Gastroesophageal sphincter (tissue), 4 donors: Measurements from ENCODE around the gene SERPINB6. TPM values are rescaled to one million over a fixed set of nuclear protein-coding genes. Genes with fewer than 3 reads are reported as not detected.

Source experiments
- ATAC-seq: fragments of 150-250 bp; one replicate; pipeline ENCODE4 v1.9.1; 2016; ENCODE audit warnings: mild to moderate bottlenecking, moderate library complexity
- H3K27ac ChIP-seq, 4 donors: fragments of 200-600 bp; sonication (generic) in 3 of 4; 1 replicate in 3 of 4; 2 replicates in 1 of 4; pipeline ENCODE4 v1.5.1; 2016 to 2019
- H3K27me3 ChIP-seq: fragments of 200-600 bp; sonication (generic); one replicate; pipeline ENCODE4 v1.5.1; 2019
- H3K36me3 ChIP-seq, 2 donors: fragments of 200-600 bp; sonication (generic); one replicate each; pipeline ENCODE4 v1.5.1; 2019; ENCODE audit warnings: control low read depth in 1 of 2
- H3K4me1 ChIP-seq, 3 donors: fragments of 200-600 bp; sonication (generic); 1 replicate in 2 of 3; 2 replicates in 1 of 3; pipeline ENCODE4 v1.5.1; 2016 to 2019; ENCODE audit warnings: control low read depth in 2 of 3
- H3K4me3 ChIP-seq, 2 donors: fragments of 200-600 bp; sonication (generic); one replicate each; pipeline ENCODE4 v1.5.1; 2019; ENCODE audit warnings: mild to moderate bottlenecking in 1 of 2, moderate library complexity in 1 of 2
- H3K9me3 ChIP-seq, 3 donors: fragments of 200-600 bp; sonication (generic); one replicate each; pipeline ENCODE4 v1.5.1; 2017 to 2019; ENCODE audit warnings: control low read depth in 2 of 3
- CTCF ChIP-seq, 4 experiments: fragments of 200-600 bp in 2 of 4; fragments of 450-650 bp in 2 of 4; sonication (generic) in 1 of 4; IDR thresholded peaks; one replicate each; pipeline ENCODE4 v1.5.1; 2017 to 2019; ENCODE audit warnings: antibody characterized with exemption in 4 of 4, mild to moderate bottlenecking in 2 of 4, moderate library complexity in 2 of 4
- EP300 ChIP-seq: sonication (generic); formaldehyde crosslinking; IDR thresholded peaks from one replicate; pipeline ENCODE4 v1.6.1; 2017; ENCODE audit warnings: antibody characterized with exemption, mild to moderate bottlenecking
- POLR2A ChIP-seq, 2 donors: fragments of 450-650 bp; IDR thresholded peaks; one replicate each; pipeline ENCODE4 v1.6.1; 2017; ENCODE audit warnings: antibody characterized with exemption in 2 of 2, mild to moderate bottlenecking in 2 of 2, moderate library complexity in 1 of 2
- POLR2AphosphoS5 ChIP-seq: sonication (generic); formaldehyde crosslinking; IDR thresholded peaks from one replicate; pipeline ENCODE4 v1.6.1; 2017; ENCODE audit warnings: antibody characterized with exemption
- WGBS, 2 donors: methylation state at CpG; one replicate each; pipeline ENCODE4 v1.1.5; 2018; ENCODE audit warnings: low coverage in 1 of 2; 5-methylcytosine and 5-hydroxymethylcytosine counted together
- total RNA-seq, 4 donors: library from RNA; depleted of rRNA; stranded (reverse); fragments of >200 nt; gene quantifications; one replicate each; pipeline ENCODE4 v1.1.0, GENCODE V29; 2016

The SERPINB6 gene
- total RNA-seq, 4 donors from 2014 or later, result 130 to 154 (median 143) TPM

- Histone ChIP-seq H3K9me3 (no peaks in the 10 kb centered on the region), H3K36me3 (peaks cover 0 to 10% of the 10 kb centered on the region in 2 donors), H3K4me1 (peaks cover 0 to 90% (median 21%) of the 10 kb centered on the region in 3 donors), H3K27ac (peak overlapping the region in 3 of 4 donors; percentile 38 to 70 (median 66)), H3K27me3 (no peaks in the 10 kb centered on the region), H3K4me3 (no peak overlapping the region)
- TF ChIP-seq CTCF (IDR thresholded peaks at IDR 0.05) (no peak), POLR2A (IDR thresholded peaks at IDR 0.05) (no peak), POLR2AphosphoS5 (no peak), EP300 (no peak)
- WGBS, 2 donors, result 93% methylated on average over 3 to 8 of the region's 9 CpGs
- peak; percentile 37 for ATAC-seq
Measured at GRCh38 chr6:2962004-2962403, 9.4 kb downstream of the SERPINB6 start.

- peaks cover 0 to 13% of the 10 kb centered on the region in 2 donors for H3K36me3 ChIP-seq
- no peak overlapping the region for H3K4me3 ChIP-seq
- TF ChIP-seq CTCF (IDR thresholded peaks at IDR 0.05) (no peak), POLR2A (IDR thresholded peaks at IDR 0.05) (no peak)
- H3K27ac ChIP-seq, result peak overlapping the region in 3 of 4 donors; percentile 38 to 70 (median 66)
- H3K9me3 ChIP-seq, result no peaks in the 10 kb centered on the region
- WGBS, 2 donors, result 88 to 91% methylated on average over 6 to 7 of the region's 7 CpGs
- peaks cover 0 to 90% (median 25%) of the 10 kb centered on the region in 3 donors for H3K4me1 ChIP-seq
- no peaks in the 10 kb centered on the region for H3K27me3 ChIP-seq
- no peak for ATAC-seq
Measured at GRCh38 chr6:2961506-2961905, 9.9 kb downstream of the SERPINB6 start.

GRCh38 chr6:2960935-2961334 is 10.4 kb downstream of the SERPINB6 start:
- Histone ChIP-seq H3K4me1 (peaks cover 0 to 90% (median 25%) of the 10 kb centered on the region in 3 donors), H3K36me3 (peaks cover 0 to 19% of the 10 kb centered on the region in 2 donors), H3K27ac (peak overlapping the region in 3 of 4 donors; percentile 38 to 70 (median 66)), H3K4me3 (no peak overlapping the region), H3K27me3 (no peaks in the 10 kb centered on the region), H3K9me3 (no peaks in the 10 kb centered on the region)
- 22 to 45% methylated on average over 4 of the region's 4 CpGs for whole genome bisulfite sequencing, 2 donors
- TF ChIP-seq EP300, result no peak
- TF ChIP-seq POLR2AphosphoS5, result no peak
- TF ChIP-seq CTCF (IDR thresholded peaks at IDR 0.05), result no peak
- no peak for TF ChIP-seq POLR2A (IDR thresholded peaks at IDR 0.05)
- ATAC-seq, result no peak

GRCh38 chr6:2959909-2960719 is 11.3 kb downstream of the SERPINB6 start:
- no peaks in the 10 kb centered on the region for H3K27me3 ChIP-seq
- H3K27ac ChIP-seq, result peak overlapping the region in 3 of 4 donors; percentile 38 to 70 (median 66)
- no peaks in the 10 kb centered on the region for H3K9me3 ChIP-seq
- WGBS, 2 donors, result 57 to 66% methylated on average over 5 to 7 of the region's 12 CpGs
- H3K36me3 ChIP-seq, result peaks cover 0 to 26% of the 10 kb centered on the region in 2 donors
- ATAC-seq, result peak; percentile 59
- TF ChIP-seq POLR2A (IDR thresholded peaks at IDR 0.05), result no peak
- TF ChIP-seq POLR2AphosphoS5, result peak; percentile 62
- peaks cover 0 to 81% (median 25%) of the 10 kb centered on the region in 3 donors for H3K4me1 ChIP-seq
- no peak overlapping the region for H3K4me3 ChIP-seq

GRCh38 chr6:2958776-2959175 is 12.6 kb downstream of the SERPINB6 start:
- Histone ChIP-seq H3K27ac (peak overlapping the region in 3 of 4 donors; percentile 19 to 70 (median 64)), H3K4me3 (no peak overlapping the region), H3K4me1 (peaks cover 0 to 74% (median 25%) of the 10 kb centered on the region in 3 donors), H3K36me3 (peaks cover 0 to 40% of the 10 kb centered on the region in 2 donors), H3K27me3 (no peaks in the 10 kb centered on the region), H3K9me3 (no peaks in the 10 kb centered on the region)
- no peak for ATAC-seq
- no peak for TF ChIP-seq CTCF (IDR thresholded peaks at IDR 0.05)
- TF ChIP-seq POLR2AphosphoS5, result no peak
- TF ChIP-seq POLR2A (IDR thresholded peaks at IDR 0.05), result no peak
- TF ChIP-seq EP300, result no peak
- 81 to 87% methylated on average over 3 to 4 of the region's 9 CpGs for WGBS, 2 donors
